ENCODE results near the gene ANAPC5.
A peak's percentile ranks its signal among the peaks of the same experiment; 100 is the strongest.
"Not testable (repeated sequence)": the region's sequence is repeated elsewhere in the genome, so short reads cannot be mapped to it uniquely, and the experiment has no call there.

ANAPC5 gene

GRCh38 chr12:121288986-121289385 lies 63.2 kb downstream of the ANAPC5 start:
- no peak for TF ChIP-seq YY1 (IDR thresholded peaks at IDR 0.05; ENCODE audit: insufficient read depth, insufficient read length)
- no peak for TF ChIP-seq ZNF274 (IDR thresholded peaks at IDR 0.05; ENCODE audit: low read depth, low read length)
- no peak for TF ChIP-seq SUZ12 (IDR thresholded peaks at IDR 0.05; ENCODE audit: extremely low read depth, insufficient read depth, insufficient read length)
- no peak overlapping the region for H3K9ac ChIP-seq (ENCODE audit: insufficient read length, low read depth)
- no peak overlapping the region for H3K4me3 ChIP-seq (ENCODE audit: insufficient read length, low read depth)
- DNase-seq (ENCODE audit: low read depth, low spot score), result no peak
- H3K27me3 ChIP-seq (ENCODE audit: insufficient read depth, insufficient read length), result no peaks in the 10 kb centered on the region
- H3K9me3 ChIP-seq (ENCODE audit: insufficient read depth, low read length), result no peaks in the 10 kb centered on the region
- peaks cover 15% of the 10 kb centered on the region for H3K36me3 ChIP-seq (ENCODE audit: insufficient read depth, insufficient read length, low read length)
- peaks cover 6% of the 10 kb centered on the region for H3K4me1 ChIP-seq (ENCODE audit: insufficient read depth, insufficient read length)

- no peaks in the 10 kb centered on the region for H3K27me3 ChIP-seq (ENCODE audit: insufficient read depth, insufficient read length)
- peaks cover 21% of the 10 kb centered on the region for H3K36me3 ChIP-seq (ENCODE audit: insufficient read depth, insufficient read length, low read length)
- no peak overlapping the region for H3K4me3 ChIP-seq (ENCODE audit: insufficient read length, low read depth)
- peaks cover 6% of the 10 kb centered on the region for H3K4me1 ChIP-seq (ENCODE audit: insufficient read depth, insufficient read length)
- no peaks in the 10 kb centered on the region for H3K9me3 ChIP-seq (ENCODE audit: insufficient read depth, low read length)
- no peak for DNase-seq (ENCODE audit: low read depth, low spot score)
- peak overlapping the region; percentile 26 for H3K9ac ChIP-seq (ENCODE audit: insufficient read length, low read depth)
- TF ChIP-seq YY1 (IDR thresholded peaks at IDR 0.05; ENCODE audit: insufficient read depth, insufficient read length) (no peak), ZNF274 (IDR thresholded peaks at IDR 0.05; ENCODE audit: low read depth, low read length) (no peak), SUZ12 (IDR thresholded peaks at IDR 0.05; ENCODE audit: extremely low read depth, insufficient read depth, insufficient read length) (no peak)
Measured at GRCh38 chr12:121288158-121288845, 63.9 kb downstream of the ANAPC5 start.

GRCh38 chr12:121287267-121287954 lies 64.8 kb downstream of the ANAPC5 start:
- H3K27me3 ChIP-seq (ENCODE audit: insufficient read depth, insufficient read length), result no peaks in the 10 kb centered on the region
- H3K36me3 ChIP-seq (ENCODE audit: insufficient read depth, insufficient read length, low read length), result peaks cover 18% of the 10 kb centered on the region
- H3K9ac ChIP-seq (ENCODE audit: insufficient read length, low read depth), result no peak overlapping the region
- no peak for TF ChIP-seq ZNF274 (IDR thresholded peaks at IDR 0.05; ENCODE audit: low read depth, low read length)
- TF ChIP-seq YY1 (IDR thresholded peaks at IDR 0.05; ENCODE audit: insufficient read depth, insufficient read length), result no peak
- no peak for TF ChIP-seq SUZ12 (IDR thresholded peaks at IDR 0.05; ENCODE audit: extremely low read depth, insufficient read depth, insufficient read length)
- no peak overlapping the region for H3K4me3 ChIP-seq (ENCODE audit: insufficient read length, low read depth)
- no peak for DNase-seq (ENCODE audit: low read depth, low spot score)
- H3K4me1 ChIP-seq (ENCODE audit: insufficient read depth, insufficient read length), result peaks cover 6% of the 10 kb centered on the region
- no peaks in the 10 kb centered on the region for H3K9me3 ChIP-seq (ENCODE audit: insufficient read depth, low read length)

- no peak overlapping the region for H3K4me3 ChIP-seq (ENCODE audit: insufficient read length, low read depth)
- no peaks in the 10 kb centered on the region for H3K27me3 ChIP-seq (ENCODE audit: insufficient read depth, insufficient read length)
- H3K36me3 ChIP-seq (ENCODE audit: insufficient read depth, insufficient read length, low read length), result peaks cover 9% of the 10 kb centered on the region
- DNase-seq (ENCODE audit: low read depth, low spot score), result no peak
- TF ChIP-seq SUZ12 (IDR thresholded peaks at IDR 0.05; ENCODE audit: extremely low read depth, insufficient read depth, insufficient read length), result no peak
- H3K4me1 ChIP-seq (ENCODE audit: insufficient read depth, insufficient read length), result peaks cover 13% of the 10 kb centered on the region
- H3K9me3 ChIP-seq (ENCODE audit: insufficient read depth, low read length), result no peaks in the 10 kb centered on the region
- H3K9ac ChIP-seq (ENCODE audit: insufficient read length, low read depth), result no peak overlapping the region
Measured at GRCh38 chr12:121285856-121286255, 66.4 kb downstream of the ANAPC5 start.

GRCh38 chr12:121284551-121285390 lies 67.4 kb downstream of the ANAPC5 start:
- TF ChIP-seq SUZ12 (IDR thresholded peaks at IDR 0.05; ENCODE audit: extremely low read depth, insufficient read depth, insufficient read length), result no peak
- TF ChIP-seq ZNF274 (IDR thresholded peaks at IDR 0.05; ENCODE audit: low read depth, low read length), result no peak
- TF ChIP-seq YY1 (IDR thresholded peaks at IDR 0.05; ENCODE audit: insufficient read depth, insufficient read length), result no peak
- Histone ChIP-seq H3K36me3 (ENCODE audit: insufficient read depth, insufficient read length, low read length) (peaks cover 6% of the 10 kb centered on the region), H3K27me3 (ENCODE audit: insufficient read depth, insufficient read length) (no peaks in the 10 kb centered on the region), H3K4me1 (ENCODE audit: insufficient read depth, insufficient read length) (peaks cover 11% of the 10 kb centered on the region), H3K9ac (ENCODE audit: insufficient read length, low read depth) (no peak overlapping the region), H3K4me3 (ENCODE audit: insufficient read length, low read depth) (no peak overlapping the region), H3K9me3 (ENCODE audit: insufficient read depth, low read length) (no peaks in the 10 kb centered on the region)
- DNase-seq (ENCODE audit: low read depth, low spot score), result no peak

- peaks cover 11% of the 10 kb centered on the region for H3K4me1 ChIP-seq (ENCODE audit: insufficient read depth, insufficient read length)
- H3K36me3 ChIP-seq (ENCODE audit: insufficient read depth, insufficient read length, low read length), result peaks cover 6% of the 10 kb centered on the region
- TF ChIP-seq SUZ12 (IDR thresholded peaks at IDR 0.05; ENCODE audit: extremely low read depth, insufficient read depth, insufficient read length) (no peak), ZNF274 (IDR thresholded peaks at IDR 0.05; ENCODE audit: low read depth, low read length) (no peak), YY1 (IDR thresholded peaks at IDR 0.05; ENCODE audit: insufficient read depth, insufficient read length) (no peak)
- H3K4me3 ChIP-seq (ENCODE audit: insufficient read length, low read depth), result no peak overlapping the region
- no peak for DNase-seq (ENCODE audit: low read depth, low spot score)
- H3K9ac ChIP-seq (ENCODE audit: insufficient read length, low read depth), result no peak overlapping the region
- H3K9me3 ChIP-seq (ENCODE audit: insufficient read depth, low read length), result no peaks in the 10 kb centered on the region
- H3K27me3 ChIP-seq (ENCODE audit: insufficient read depth, insufficient read length), result no peaks in the 10 kb centered on the region
Measured at GRCh38 chr12:121283841-121284240, 68.4 kb downstream of the ANAPC5 start.

- no peak overlapping the region for H3K9ac ChIP-seq (ENCODE audit: insufficient read length, low read depth)
- no peak for TF ChIP-seq SUZ12 (IDR thresholded peaks at IDR 0.05; ENCODE audit: extremely low read depth, insufficient read depth, insufficient read length)
- no peak for TF ChIP-seq ZNF274 (IDR thresholded peaks at IDR 0.05; ENCODE audit: low read depth, low read length)
- TF ChIP-seq YY1 (IDR thresholded peaks at IDR 0.05; ENCODE audit: insufficient read depth, insufficient read length), result no peak
- H3K4me3 ChIP-seq (ENCODE audit: insufficient read length, low read depth), result no peak overlapping the region
- H3K36me3 ChIP-seq (ENCODE audit: insufficient read depth, insufficient read length, low read length), result peaks cover 6% of the 10 kb centered on the region
- peaks cover 11% of the 10 kb centered on the region for H3K4me1 ChIP-seq (ENCODE audit: insufficient read depth, insufficient read length)
- H3K9me3 ChIP-seq (ENCODE audit: insufficient read depth, low read length), result no peaks in the 10 kb centered on the region
- H3K27me3 ChIP-seq (ENCODE audit: insufficient read depth, insufficient read length), result no peaks in the 10 kb centered on the region
- DNase-seq (ENCODE audit: low read depth, low spot score), result no peak
Measured at GRCh38 chr12:121283388-121283787, 68.8 kb downstream of the ANAPC5 start.

GRCh38 chr12:121282910-121283309 lies 69.3 kb downstream of the ANAPC5 start:
- H3K9me3 ChIP-seq (ENCODE audit: insufficient read depth, low read length); H3K4me3 ChIP-seq (ENCODE audit: insufficient read length, low read depth); H3K9ac ChIP-seq (ENCODE audit: insufficient read length, low read depth); H3K36me3 ChIP-seq (ENCODE audit: insufficient read depth, insufficient read length, low read length); H3K4me1 ChIP-seq (ENCODE audit: insufficient read depth, insufficient read length); H3K27me3 ChIP-seq (ENCODE audit: insufficient read depth, insufficient read length); DNase-seq (ENCODE audit: low read depth, low spot score): not testable (repeated sequence)

Data from NT2/D1 (cell line).